HG03469 (cell line): ENCODE results near the gene ARHGEF16.

Source experiments
- ATAC-seq: cut with Tn5 transposase; IDR thresholded peaks from one replicate; pipeline ENCODE4 v1.9.1; 2021; ENCODE audit warnings: mild to moderate bottlenecking, moderate library complexity, moderate number of reproducible peaks; ENCODE audit not compliant: unreplicated experiment

Gene ARHGEF16

DNA sequence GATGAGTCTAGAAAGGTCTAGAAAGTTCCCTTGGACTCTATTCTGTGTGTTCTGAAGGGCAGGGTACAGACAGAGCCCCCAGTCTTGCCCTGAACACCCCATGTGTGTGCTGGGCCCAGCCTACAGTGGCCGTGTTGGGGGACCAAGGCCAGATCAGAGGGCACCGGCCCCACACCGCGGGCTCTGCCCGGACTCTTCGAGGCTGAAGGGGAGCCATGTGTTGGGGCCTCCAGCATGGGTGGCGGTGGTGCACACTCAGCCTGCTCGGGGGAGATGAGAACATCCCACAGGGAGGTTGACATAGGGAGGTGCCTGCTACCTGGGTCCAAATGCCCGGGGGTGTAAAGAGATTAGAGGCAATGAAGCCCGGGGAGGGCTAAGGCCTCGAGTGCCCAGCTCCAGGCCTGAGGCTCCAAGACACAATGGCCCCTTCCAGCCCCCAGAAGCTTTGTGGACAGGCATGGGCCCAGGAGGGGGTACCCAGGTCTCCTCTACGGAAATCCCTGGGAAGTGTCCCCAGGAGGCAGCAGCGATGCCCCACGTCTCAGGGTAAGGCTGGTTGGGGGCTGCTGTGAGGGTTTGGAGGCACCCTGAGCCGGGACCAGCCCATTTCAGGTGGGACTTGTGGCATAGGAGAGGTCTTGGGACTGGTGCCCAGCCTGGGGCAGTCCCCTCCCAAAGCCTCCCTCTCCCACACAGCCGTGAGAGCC lies 12.1 kb downstream of the ARHGEF16 start:
- no peak for ATAC-seq

DNA sequence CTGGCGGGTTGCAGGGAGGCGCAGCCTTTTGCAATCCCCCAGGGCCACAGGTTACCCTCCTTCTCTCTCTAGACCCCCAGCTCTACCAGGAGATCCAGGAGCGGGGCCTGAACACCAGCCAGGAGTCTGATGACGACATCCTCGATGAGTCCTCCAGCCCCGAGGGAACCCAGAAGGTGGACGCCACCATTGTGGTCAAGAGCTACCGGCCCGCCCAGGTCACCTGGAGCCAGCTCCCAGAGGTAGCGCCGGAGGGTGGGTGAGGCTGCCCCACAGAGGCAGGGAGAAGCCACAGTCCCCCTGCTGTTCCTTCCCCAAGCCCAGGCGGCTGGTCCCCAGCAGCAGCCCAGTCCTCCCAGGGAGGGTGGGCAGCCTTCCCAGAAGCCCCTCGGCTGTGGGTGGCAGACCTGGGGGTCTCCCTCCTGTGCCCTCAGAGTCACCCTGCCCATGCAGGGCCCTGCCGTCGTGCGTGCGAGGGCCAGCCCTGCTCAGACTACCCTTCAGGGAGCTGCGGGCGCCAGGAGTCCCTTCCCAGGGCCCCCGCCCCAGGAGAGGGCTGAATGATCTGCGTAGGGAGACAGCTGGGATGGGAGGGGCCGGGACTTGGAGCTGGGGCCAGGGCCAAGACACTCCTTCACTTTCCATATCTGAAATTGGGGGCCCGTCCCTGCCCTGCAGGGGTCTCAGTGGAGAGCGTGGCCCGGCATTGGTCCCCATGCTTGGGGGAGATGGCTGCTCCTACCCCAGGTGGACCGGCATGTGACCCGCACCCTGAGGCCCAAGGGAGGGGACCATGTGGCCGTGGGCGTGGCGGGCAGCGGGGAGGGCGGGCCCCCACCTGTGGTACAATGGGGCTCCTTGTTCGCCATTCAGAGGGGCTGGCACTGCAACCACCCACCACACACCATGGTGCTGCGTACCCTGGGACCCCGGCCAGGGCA lies 12.9 kb downstream of the ARHGEF16 start:
- ATAC-seq, result no peak

GRCh38 chr1:3468236-3469103 lies 14.0 kb downstream of the ARHGEF16 start:
- no peak for ATAC-seq

- no peak for ATAC-seq
Measured at GRCh38 chr1:3469104-3469848, 14.8 kb downstream of the ARHGEF16 start.

GRCh38 chr1:3469849-3470649 lies 15.6 kb downstream of the ARHGEF16 start:
- no peak for ATAC-seq

GRCh38 chr1:3470650-3471355 lies 16.3 kb downstream of the ARHGEF16 start:
- ATAC-seq, result no peak

- no peak for ATAC-seq
Measured at GRCh38 chr1:3471356-3472087, 17.1 kb downstream of the ARHGEF16 start.

GRCh38 chr1:3472088-3472850 lies 17.8 kb downstream of the ARHGEF16 start:
- ATAC-seq, result no peak

- ATAC-seq, result no peak
Measured at GRCh38 chr1:3472906-3473305, 18.4 kb downstream of the ARHGEF16 start.

GRCh38 chr1:3473381-3473844 lies 18.9 kb downstream of the ARHGEF16 start:
- no peak for ATAC-seq

DNA sequence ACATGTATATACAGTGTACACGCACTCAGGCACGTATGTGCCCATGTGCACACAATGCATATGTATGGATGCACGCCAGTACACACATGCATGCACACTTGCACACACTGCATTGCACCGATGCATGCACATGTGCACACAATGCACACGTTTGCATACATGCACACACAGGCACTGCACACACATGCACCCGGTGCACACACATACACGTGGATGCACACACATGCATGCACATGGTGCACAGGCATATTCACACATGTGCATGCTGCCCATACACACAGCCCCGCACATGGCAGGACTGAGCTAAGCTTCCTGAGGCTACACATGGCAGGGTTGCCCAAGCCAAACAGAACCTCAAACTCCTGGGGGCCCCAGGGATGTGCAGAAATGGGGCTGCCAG lies 19.6 kb downstream of the ARHGEF16 start:
- ATAC-seq, result no peak

GRCh38 chr1:3474421-3474820 lies 20.0 kb downstream of the ARHGEF16 start:
- ATAC-seq, result no peak

- ATAC-seq, result no peak
Measured at GRCh38 chr1:3475839-3476573, 21.5 kb downstream of the ARHGEF16 start.

- no peak for ATAC-seq
Measured at GRCh38 chr1:3476666-3477065, 22.2 kb downstream of the ARHGEF16 start.

GRCh38 chr1:3477241-3477995 lies 23.0 kb downstream of the ARHGEF16 start:
- no peak for ATAC-seq

DNA sequence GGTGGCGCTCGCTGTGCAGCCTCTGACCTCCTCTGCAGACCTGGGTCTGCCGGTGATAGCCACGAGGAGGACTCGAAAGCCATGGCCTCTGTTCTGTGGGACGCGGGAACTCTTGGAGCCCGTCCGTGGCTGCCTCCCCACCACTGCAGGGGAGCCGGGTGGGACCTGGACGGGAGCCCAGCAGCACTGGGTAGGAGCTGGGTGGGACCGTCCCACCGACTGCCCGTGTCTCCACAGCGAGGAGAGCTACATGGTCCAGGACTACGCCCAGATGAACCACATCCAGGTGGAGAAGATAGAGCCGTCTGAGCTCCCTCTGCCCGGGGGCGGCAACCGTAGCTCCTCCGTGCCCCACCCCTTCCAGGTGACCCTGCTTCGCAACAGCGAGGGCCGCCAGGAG lies 23.7 kb downstream of the ARHGEF16 start:
- ATAC-seq, result no peak
